Stomach (tissue), 4 donors: ENCODE measurements around the gene HMCES.

Experiments used
- POLR2A ChIP-seq, 4 donors: fragments of 450-650 bp; IDR thresholded peaks; one replicate each; pipeline ENCODE4 v1.6.1; 2016; ENCODE audit warnings: antibody characterized with exemption in 4 of 4, control low read depth in 2 of 4, mild to moderate bottlenecking in 1 of 4, moderate library complexity in 1 of 4
- TF ChIP-seq, protein P1 (sequence below), 7 experiments: fragments of 450-650 bp in 4 of 7; fragments of 200-600 bp in 3 of 7; sonication (generic) in 3 of 7; IDR thresholded peaks; one replicate each; pipeline ENCODE4 v1.5.1; 2016 to 2019; ENCODE audit warnings: antibody characterized with exemption in 7 of 7, control low read depth in 2 of 7, mild to moderate bottlenecking in 1 of 7

DNA sequence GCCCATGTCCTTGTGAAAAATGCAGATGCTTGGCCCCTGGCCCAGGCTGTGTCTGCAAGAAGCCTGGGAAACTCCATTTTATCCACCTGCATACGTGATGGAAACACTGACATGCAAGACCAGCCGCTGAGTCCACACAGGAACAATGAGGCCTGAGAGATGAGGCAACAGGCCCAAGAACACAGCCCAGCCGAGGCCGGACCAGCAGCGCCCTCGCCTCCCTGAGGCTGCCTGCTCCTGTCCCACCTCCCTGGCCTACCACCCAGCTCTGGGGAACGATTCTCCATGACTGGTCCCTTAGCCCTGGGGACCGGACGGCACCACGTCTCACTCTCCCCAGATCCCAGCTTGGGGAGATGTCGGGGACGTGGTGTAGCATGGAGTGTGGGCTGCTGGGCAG lies 47.5 kb downstream of the HMCES start:
- TF ChIP-seq, protein P1, sequence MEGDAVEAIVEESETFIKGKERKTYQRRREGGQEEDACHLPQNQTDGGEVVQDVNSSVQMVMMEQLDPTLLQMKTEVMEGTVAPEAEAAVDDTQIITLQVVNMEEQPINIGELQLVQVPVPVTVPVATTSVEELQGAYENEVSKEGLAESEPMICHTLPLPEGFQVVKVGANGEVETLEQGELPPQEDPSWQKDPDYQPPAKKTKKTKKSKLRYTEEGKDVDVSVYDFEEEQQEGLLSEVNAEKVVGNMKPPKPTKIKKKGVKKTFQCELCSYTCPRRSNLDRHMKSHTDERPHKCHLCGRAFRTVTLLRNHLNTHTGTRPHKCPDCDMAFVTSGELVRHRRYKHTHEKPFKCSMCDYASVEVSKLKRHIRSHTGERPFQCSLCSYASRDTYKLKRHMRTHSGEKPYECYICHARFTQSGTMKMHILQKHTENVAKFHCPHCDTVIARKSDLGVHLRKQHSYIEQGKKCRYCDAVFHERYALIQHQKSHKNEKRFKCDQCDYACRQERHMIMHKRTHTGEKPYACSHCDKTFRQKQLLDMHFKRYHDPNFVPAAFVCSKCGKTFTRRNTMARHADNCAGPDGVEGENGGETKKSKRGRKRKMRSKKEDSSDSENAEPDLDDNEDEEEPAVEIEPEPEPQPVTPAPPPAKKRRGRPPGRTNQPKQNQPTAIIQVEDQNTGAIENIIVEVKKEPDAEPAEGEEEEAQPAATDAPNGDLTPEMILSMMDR (IDR thresholded peaks at IDR 0.05): no peak
- TF ChIP-seq POLR2A (IDR thresholded peaks at IDR 0.05): no peak
